D721Med (cell line): ENCODE data around the gene ALB.

Experiments
- DNase-seq: peaks from one replicate; pipeline ENCODE4 v3.0.0; 2011; ENCODE audit warnings: low spot score; ENCODE audit not compliant: insufficient read length
- FAIRE-seq: peaks from 2 replicates; lab custom pipeline; 2011; peaks lifted over from hg19 to GRCh38; lab: Jason Lieb, UNC
- CTCF ChIP-seq: IDR thresholded peaks from 2 replicates; pipeline ENCODE4 v1.5.1; 2012; ENCODE audit warnings: mild to moderate bottlenecking, control low read depth; ENCODE audit not compliant: insufficient read depth; ENCODE audit errors: missing control alignments

ALB gene

GRCh38 chr4:73414936-73415271 is 10.8 kb downstream of the ALB start:
- FAIRE-seq (no peak), DNase-seq (no peak)
- TF ChIP-seq CTCF, result no peak

GRCh38 chr4:73415807-73416238 is 11.7 kb downstream of the ALB start:
- FAIRE-seq, result no peak
- TF ChIP-seq CTCF, result no peak
- no peak for DNase-seq

DNA sequence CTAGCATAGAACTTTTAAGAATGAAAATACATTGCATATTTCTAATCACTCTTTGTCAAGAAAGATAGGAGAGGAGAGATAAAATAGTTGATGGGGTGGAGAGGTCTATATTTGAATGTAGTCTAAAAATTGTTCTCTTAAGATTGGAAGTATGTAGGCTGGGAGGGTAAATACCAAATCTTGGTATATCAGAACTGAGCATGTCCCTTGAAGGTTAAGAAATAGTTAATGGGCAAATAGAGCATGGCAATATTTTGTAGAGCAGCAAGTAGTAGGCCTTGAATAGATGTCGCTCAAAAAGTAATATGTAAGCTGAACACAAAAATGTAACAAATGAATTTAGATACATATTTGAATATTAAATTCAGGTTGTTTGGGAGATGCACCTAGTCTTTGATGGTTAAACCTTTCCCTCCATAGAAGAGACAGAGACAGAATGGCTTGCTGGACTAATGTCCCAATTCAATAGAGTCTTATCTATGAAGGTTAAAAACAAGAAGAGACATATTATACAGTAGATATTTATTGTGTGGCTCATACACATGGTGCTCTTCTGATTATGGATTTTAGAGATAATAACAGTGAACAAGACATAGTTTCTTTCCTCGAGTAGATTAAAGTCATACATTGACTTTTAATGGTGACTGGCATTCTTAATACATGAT is 12.5 kb downstream of the ALB start:
- DNase-seq (no peak), FAIRE-seq (no peak)
- no peak for TF ChIP-seq CTCF

- DNase-seq, result no peak
- no peak for FAIRE-seq
- no peak for TF ChIP-seq CTCF
Measured at GRCh38 chr4:73417342-73417741, 13.3 kb downstream of the ALB start.

DNA sequence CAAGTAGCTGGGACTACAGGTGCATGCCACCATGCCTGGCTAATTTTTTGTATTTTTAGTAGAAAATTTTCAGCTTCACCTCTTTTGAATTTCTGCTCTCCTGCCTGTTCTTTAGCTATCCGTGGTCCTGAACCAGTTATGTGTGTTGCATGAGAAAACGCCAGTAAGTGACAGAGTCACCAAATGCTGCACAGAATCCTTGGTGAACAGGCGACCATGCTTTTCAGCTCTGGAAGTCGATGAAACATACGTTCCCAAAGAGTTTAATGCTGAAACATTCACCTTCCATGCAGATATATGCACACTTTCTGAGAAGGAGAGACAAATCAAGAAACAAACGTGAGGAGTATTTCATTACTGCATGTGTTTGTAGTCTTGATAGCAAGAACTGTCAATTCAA is 13.9 kb downstream of the ALB start:
- DNase-seq, result no peak
- FAIRE-seq, result no peak
- TF ChIP-seq CTCF, result no peak

GRCh38 chr4:73418677-73419076 is 14.6 kb downstream of the ALB start:
- FAIRE-seq, result no peak
- TF ChIP-seq CTCF, result no peak
- no peak for DNase-seq

GRCh38 chr4:73419106-73420038 is 15.3 kb downstream of the ALB start:
- no peak for FAIRE-seq
- DNase-seq, result no peak
- TF ChIP-seq CTCF, result no peak
